GM23338 (cell line): ENCODE results near the gene RET. TPM values are rescaled to one million over a fixed set of nuclear protein-coding genes. Genes with fewer than 3 reads are reported as not detected.

Experiments used
- ATAC-seq: fragments of 200-7000 bp; cut with Tn5 transposase; 3 replicates; pipeline ENCODE4 v1.9.1; 2020
- DNase-seq: peaks from one replicate; pipeline ENCODE4 v3.0.0-alpha.2; 2015; ENCODE audit warnings: low spot score
- H2AFZ ChIP-seq: fragments of 200-600 bp; sonication (generic); 2 replicates; pipeline ENCODE4 v1.8.0; 2016; ENCODE audit warnings: antibody characterized with exemption, mild to moderate bottlenecking, moderate library complexity
- H3F3A ChIP-seq: fragments of 200-600 bp; sonication (generic); replicated peaks from 2 replicates; pipeline ENCODE4 v1.8.0; 2017; ENCODE audit warnings: antibody characterized with exemption, mixed run types, low read depth
- H3K27ac ChIP-seq: fragments of 200-600 bp; sonication (generic); 2 replicates; pipeline ENCODE4 v1.6.1; 2016; ENCODE audit warnings: low read depth
- H3K27me3 ChIP-seq: fragments of 200-600 bp; sonication (generic); 2 replicates; pipeline ENCODE4 v1.8.0; 2016; ENCODE audit warnings: mild to moderate bottlenecking, mixed run types, moderate library complexity; ENCODE audit not compliant: insufficient read depth
- H3K36me3 ChIP-seq: fragments of 200-600 bp; sonication (generic); 2 replicates; pipeline ENCODE4 v1.8.0; 2016; ENCODE audit warnings: mild to moderate bottlenecking; ENCODE audit not compliant: insufficient read depth
- H3K4me1 ChIP-seq: fragments of 200-600 bp; sonication (generic); 2 replicates; pipeline ENCODE4 v1.8.0; 2016; ENCODE audit warnings: mild to moderate bottlenecking, moderate library complexity; ENCODE audit not compliant: insufficient read depth
- H3K4me2 ChIP-seq: fragments of 200-600 bp; sonication (generic); 2 replicates; pipeline ENCODE4 v1.7.1; 2017; ENCODE audit warnings: mixed run types
- H3K4me3 ChIP-seq: fragments of 200-600 bp; sonication (generic); 2 replicates; pipeline ENCODE4 v1.6.1; 2016; ENCODE audit warnings: mixed run types
- H3K79me2 ChIP-seq: fragments of 200-600 bp; sonication (generic); replicated peaks from 2 replicates; pipeline ENCODE4 v1.8.0; 2017; ENCODE audit warnings: mild to moderate bottlenecking; ENCODE audit not compliant: insufficient read depth
- H3K9me2 ChIP-seq: fragments of 200-600 bp; sonication (generic); 2 replicates; pipeline ENCODE4 v1.8.0; 2017; ENCODE audit not compliant: insufficient read depth
- H4K20me1 ChIP-seq: fragments of 200-600 bp; sonication (generic); replicated peaks from 2 replicates; pipeline ENCODE4 v1.8.0; 2017; ENCODE audit warnings: mild to moderate bottlenecking; ENCODE audit not compliant: insufficient read depth
- H3K27ac Mint-ChIP-seq: 2 replicates; pipeline ENCODE4 v1.8.0; 2020; ENCODE audit warnings: inconsistent platforms, mild to moderate bottlenecking, moderate library complexity, mixed read lengths
- H3K27me3 Mint-ChIP-seq: 3 replicates; pipeline ENCODE4 v1.8.0; 2022; ENCODE audit warnings: low read depth, mild to moderate bottlenecking, moderate library complexity, mixed read lengths, inconsistent platforms; ENCODE audit not compliant: insufficient read depth, poor library complexity
- H3K36me3 Mint-ChIP-seq: 3 replicates; pipeline ENCODE4 v1.8.0; 2021; ENCODE audit warnings: low read depth, mild to moderate bottlenecking, inconsistent platforms, moderate library complexity, mixed read lengths
- H3K4me1 Mint-ChIP-seq: 3 replicates; pipeline ENCODE4 v1.8.0; 2020; ENCODE audit warnings: mild to moderate bottlenecking, inconsistent platforms, mixed read lengths
- H3K4me3 Mint-ChIP-seq: 3 replicates; pipeline ENCODE4 v1.8.0; 2021; ENCODE audit warnings: moderate library complexity, mild to moderate bottlenecking, inconsistent platforms, mixed read lengths
- H3K9me3 Mint-ChIP-seq: 3 replicates; pipeline ENCODE4 v1.8.0; 2020; ENCODE audit warnings: moderate library complexity, mild to moderate bottlenecking, inconsistent platforms, mixed read lengths
- CREB1 ChIP-seq: fragments of 250-450 bp; sonication (Bioruptor Pico); IDR thresholded peaks from 2 replicates; pipeline ENCODE4 v1.5.0; 2020; ENCODE audit warnings: low read depth, mild to moderate bottlenecking, moderate library complexity
- EZH2 ChIP-seq: fragments of 200-600 bp; sonication (generic); IDR thresholded peaks from one replicate; pipeline ENCODE4 v1.8.0; 2017; ENCODE audit warnings: antibody characterized with exemption, mild to moderate bottlenecking, low read depth; ENCODE audit not compliant: unreplicated experiment
- EZH2phosphoT487 ChIP-seq: fragments of 200-600 bp; sonication (generic); IDR thresholded peaks from one replicate; pipeline ENCODE4 v1.8.1; 2018; ENCODE audit warnings: antibody characterized with exemption; ENCODE audit not compliant: unreplicated experiment
- JUNB ChIP-seq: IDR thresholded peaks from one replicate; pipeline ENCODE4 v1.6.1; 2016; ENCODE audit warnings: antibody characterized with exemption; ENCODE audit not compliant: unreplicated experiment
- NANOG ChIP-seq: IDR thresholded peaks from 2 replicates; pipeline ENCODE4 v1.6.1; 2016; ENCODE audit warnings: antibody characterized with exemption, borderline replicate concordance
- POLR2AphosphoS5 ChIP-seq: IDR thresholded peaks from 2 replicates; pipeline ENCODE4 v1.6.1; 2016; ENCODE audit warnings: antibody characterized with exemption, low read depth
- STAT1 ChIP-seq: IDR thresholded peaks from one replicate; pipeline ENCODE4 v1.6.1; 2016; ENCODE audit warnings: antibody characterized with exemption; ENCODE audit not compliant: unreplicated experiment
- ZNF114 ChIP-seq: fragments of 250-450 bp; sonication (Bioruptor Pico); IDR thresholded peaks from 2 replicates; pipeline ENCODE4 v1.5.0; 2020; ENCODE audit warnings: mild to moderate bottlenecking, moderate library complexity
- ZNF331 ChIP-seq: fragments of 250-450 bp; sonication (Bioruptor Pico); IDR thresholded peaks from 2 replicates; pipeline ENCODE4 v1.5.0; 2020; ENCODE audit warnings: low read depth, mild to moderate bottlenecking, moderate library complexity
- polyA plus RNA-seq: library from polyadenylated mRNA; unstranded; fragments of >200 nt; fragmentation: Nextera tagmentation; extraction: Ambion mirVana; gene quantifications from 2 replicates; pipeline ENCODE4 v1.2.1, GENCODE V29; 2016
- total RNA-seq: library from RNA; depleted of rRNA; stranded (reverse); fragments of >200 nt; shearing (Covaris generic); gene quantifications from 2 replicates; pipeline ENCODE4 v1.2.3, GENCODE V29; 2014
- TF ChIP-seq, protein P1 (sequence below): fragments of 250-450 bp; sonication (Bioruptor Pico); IDR thresholded peaks from 2 replicates; pipeline ENCODE4 v1.5.0; 2020; ENCODE audit warnings: mild to moderate bottlenecking, moderate library complexity
- TF ChIP-seq, protein P2 (sequence below): IDR thresholded peaks from one replicate; pipeline ENCODE4 v1.6.1; 2018; ENCODE audit warnings: antibody characterized with exemption; ENCODE audit not compliant: unreplicated experiment
- TF ChIP-seq, protein P3 (sequence below), 2 experiments: fragments of 200-600 bp in 1 of 2; sonication (generic) in 1 of 2; conservative IDR thresholded peaks; 2 replicates each; pipeline versions ENCODE4 v1.5.1 to v1.6.1; 2016 to 2017; ENCODE audit warnings: antibody characterized with exemption in 2 of 2, low read depth in 2 of 2, mild to moderate bottlenecking in 2 of 2, moderate library complexity in 1 of 2
- TF ChIP-seq, protein P4 (sequence below): IDR thresholded peaks from 2 replicates; pipeline ENCODE4 v1.6.1; 2016; ENCODE audit warnings: antibody characterized with exemption

Gene RET
- total and polyA plus RNA-seq, 2 experiments from 2014 or later, result 5.5 to 9.8 TPM

DNA sequence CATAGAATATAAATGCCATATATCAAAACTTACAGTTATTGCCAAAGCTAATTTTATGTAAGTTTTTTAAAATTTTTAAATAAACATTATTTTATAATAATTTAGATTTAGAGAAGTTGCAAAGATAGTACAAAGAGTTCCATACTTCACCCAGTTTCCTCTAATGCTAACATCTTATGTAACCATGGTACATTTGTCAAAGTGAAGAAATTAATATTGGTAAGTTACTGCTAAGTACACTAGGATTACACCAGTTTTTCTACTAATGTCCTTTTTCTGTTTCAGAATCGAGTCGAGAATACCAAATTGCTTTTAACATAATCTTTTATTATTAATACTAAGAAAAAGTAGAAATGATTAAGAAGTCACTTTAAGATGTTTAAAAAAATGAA is 90.6 kb downstream of the RET start:
- Histone ChIP-seq H3K27ac (no peak overlapping the region), H4K20me1 (no peaks in the 10 kb centered on the region), H3K79me2 (no peaks in the 10 kb centered on the region), H3K36me3 (no peaks in the 10 kb centered on the region), H3K9me2 (no peaks in the 10 kb centered on the region), H3K4me3 (no peak overlapping the region), H3F3A (no peaks in the 10 kb centered on the region), H3K27me3 (no peaks in the 10 kb centered on the region), H3K4me2 (no peak overlapping the region), H2AFZ (no peak overlapping the region), H3K4me1 (no peaks in the 10 kb centered on the region)
- ATAC-seq (no peak), DNase-seq (no peak)
- no peaks in the 10 kb centered on the region for H3K9me3 Mint-ChIP-seq
- H3K36me3 Mint-ChIP-seq, result no peaks in the 10 kb centered on the region
- no peak overlapping the region for H3K27ac Mint-ChIP-seq
- TF ChIP-seq ZNF114 (CRISPR knock-in tag), result no peak
- TF ChIP-seq JUNB, result no peak
- TF ChIP-seq EZH2phosphoT487, result no peak
- TF ChIP-seq, protein P1, sequence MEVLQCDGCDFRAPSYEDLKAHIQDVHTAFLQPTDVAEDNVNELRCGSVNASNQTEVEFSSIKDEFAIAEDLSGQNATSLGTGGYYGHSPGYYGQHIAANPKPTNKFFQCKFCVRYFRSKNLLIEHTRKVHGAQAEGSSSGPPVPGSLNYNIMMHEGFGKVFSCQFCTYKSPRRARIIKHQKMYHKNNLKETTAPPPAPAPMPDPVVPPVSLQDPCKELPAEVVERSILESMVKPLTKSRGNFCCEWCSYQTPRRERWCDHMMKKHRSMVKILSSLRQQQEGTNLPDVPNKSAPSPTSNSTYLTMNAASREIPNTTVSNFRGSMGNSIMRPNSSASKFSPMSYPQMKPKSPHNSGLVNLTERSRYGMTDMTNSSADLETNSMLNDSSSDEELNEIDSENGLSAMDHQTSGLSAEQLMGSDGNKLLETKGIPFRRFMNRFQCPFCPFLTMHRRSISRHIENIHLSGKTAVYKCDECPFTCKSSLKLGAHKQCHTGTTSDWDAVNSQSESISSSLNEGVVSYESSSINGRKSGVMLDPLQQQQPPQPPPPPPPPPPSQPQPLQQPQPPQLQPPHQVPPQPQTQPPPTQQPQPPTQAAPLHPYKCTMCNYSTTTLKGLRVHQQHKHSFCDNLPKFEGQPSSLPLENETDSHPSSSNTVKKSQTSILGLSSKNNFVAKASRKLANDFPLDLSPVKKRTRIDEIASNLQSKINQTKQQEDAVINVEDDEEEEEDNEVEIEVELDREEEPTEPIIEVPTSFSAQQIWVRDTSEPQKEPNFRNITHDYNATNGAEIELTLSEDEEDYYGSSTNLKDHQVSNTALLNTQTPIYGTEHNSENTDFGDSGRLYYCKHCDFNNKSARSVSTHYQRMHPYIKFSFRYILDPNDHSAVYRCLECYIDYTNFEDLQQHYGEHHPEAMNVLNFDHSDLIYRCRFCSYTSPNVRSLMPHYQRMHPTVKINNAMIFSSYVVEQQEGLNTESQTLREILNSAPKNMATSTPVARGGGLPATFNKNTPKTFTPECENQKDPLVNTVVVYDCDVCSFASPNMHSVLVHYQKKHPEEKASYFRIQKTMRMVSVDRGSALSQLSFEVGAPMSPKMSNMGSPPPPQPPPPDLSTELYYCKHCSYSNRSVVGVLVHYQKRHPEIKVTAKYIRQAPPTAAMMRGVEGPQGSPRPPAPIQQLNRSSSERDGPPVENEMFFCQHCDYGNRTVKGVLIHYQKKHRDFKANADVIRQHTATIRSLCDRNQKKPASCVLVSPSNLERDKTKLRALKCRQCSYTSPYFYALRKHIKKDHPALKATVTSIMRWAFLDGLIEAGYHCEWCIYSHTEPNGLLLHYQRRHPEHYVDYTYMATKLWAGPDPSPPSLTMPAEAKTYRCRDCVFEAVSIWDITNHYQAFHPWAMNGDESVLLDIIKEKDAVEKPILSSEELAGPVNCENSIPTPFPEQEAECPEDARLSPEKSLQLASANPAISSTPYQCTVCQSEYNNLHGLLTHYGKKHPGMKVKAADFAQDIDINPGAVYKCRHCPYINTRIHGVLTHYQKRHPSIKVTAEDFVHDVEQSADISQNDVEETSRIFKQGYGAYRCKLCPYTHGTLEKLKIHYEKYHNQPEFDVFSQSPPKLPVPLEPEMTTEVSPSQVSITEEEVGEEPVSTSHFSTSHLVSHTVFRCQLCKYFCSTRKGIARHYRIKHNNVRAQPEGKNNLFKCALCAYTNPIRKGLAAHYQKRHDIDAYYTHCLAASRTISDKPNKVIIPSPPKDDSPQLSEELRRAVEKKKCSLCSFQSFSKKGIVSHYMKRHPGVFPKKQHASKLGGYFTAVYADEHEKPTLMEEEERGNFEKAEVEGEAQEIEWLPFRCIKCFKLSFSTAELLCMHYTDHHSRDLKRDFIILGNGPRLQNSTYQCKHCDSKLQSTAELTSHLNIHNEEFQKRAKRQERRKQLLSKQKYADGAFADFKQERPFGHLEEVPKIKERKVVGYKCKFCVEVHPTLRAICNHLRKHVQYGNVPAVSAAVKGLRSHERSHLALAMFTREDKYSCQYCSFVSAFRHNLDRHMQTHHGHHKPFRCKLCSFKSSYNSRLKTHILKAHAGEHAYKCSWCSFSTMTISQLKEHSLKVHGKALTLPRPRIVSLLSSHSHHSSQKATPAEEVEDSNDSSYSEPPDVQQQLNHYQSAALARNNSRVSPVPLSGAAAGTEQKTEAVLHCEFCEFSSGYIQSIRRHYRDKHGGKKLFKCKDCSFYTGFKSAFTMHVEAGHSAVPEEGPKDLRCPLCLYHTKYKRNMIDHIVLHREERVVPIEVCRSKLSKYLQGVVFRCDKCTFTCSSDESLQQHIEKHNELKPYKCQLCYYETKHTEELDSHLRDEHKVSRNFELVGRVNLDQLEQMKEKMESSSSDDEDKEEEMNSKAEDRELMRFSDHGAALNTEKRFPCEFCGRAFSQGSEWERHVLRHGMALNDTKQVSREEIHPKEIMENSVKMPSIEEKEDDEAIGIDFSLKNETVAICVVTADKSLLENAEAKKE (CRISPR knock-in tag), result no peak
- TF ChIP-seq EZH2, result no peak
- TF ChIP-seq, protein P2, sequence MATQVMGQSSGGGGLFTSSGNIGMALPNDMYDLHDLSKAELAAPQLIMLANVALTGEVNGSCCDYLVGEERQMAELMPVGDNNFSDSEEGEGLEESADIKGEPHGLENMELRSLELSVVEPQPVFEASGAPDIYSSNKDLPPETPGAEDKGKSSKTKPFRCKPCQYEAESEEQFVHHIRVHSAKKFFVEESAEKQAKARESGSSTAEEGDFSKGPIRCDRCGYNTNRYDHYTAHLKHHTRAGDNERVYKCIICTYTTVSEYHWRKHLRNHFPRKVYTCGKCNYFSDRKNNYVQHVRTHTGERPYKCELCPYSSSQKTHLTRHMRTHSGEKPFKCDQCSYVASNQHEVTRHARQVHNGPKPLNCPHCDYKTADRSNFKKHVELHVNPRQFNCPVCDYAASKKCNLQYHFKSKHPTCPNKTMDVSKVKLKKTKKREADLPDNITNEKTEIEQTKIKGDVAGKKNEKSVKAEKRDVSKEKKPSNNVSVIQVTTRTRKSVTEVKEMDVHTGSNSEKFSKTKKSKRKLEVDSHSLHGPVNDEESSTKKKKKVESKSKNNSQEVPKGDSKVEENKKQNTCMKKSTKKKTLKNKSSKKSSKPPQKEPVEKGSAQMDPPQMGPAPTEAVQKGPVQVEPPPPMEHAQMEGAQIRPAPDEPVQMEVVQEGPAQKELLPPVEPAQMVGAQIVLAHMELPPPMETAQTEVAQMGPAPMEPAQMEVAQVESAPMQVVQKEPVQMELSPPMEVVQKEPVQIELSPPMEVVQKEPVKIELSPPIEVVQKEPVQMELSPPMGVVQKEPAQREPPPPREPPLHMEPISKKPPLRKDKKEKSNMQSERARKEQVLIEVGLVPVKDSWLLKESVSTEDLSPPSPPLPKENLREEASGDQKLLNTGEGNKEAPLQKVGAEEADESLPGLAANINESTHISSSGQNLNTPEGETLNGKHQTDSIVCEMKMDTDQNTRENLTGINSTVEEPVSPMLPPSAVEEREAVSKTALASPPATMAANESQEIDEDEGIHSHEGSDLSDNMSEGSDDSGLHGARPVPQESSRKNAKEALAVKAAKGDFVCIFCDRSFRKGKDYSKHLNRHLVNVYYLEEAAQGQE, result no peak
- TF ChIP-seq, protein P3, sequence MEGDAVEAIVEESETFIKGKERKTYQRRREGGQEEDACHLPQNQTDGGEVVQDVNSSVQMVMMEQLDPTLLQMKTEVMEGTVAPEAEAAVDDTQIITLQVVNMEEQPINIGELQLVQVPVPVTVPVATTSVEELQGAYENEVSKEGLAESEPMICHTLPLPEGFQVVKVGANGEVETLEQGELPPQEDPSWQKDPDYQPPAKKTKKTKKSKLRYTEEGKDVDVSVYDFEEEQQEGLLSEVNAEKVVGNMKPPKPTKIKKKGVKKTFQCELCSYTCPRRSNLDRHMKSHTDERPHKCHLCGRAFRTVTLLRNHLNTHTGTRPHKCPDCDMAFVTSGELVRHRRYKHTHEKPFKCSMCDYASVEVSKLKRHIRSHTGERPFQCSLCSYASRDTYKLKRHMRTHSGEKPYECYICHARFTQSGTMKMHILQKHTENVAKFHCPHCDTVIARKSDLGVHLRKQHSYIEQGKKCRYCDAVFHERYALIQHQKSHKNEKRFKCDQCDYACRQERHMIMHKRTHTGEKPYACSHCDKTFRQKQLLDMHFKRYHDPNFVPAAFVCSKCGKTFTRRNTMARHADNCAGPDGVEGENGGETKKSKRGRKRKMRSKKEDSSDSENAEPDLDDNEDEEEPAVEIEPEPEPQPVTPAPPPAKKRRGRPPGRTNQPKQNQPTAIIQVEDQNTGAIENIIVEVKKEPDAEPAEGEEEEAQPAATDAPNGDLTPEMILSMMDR (conservative IDR thresholded peaks at IDR 0.05; ENCODE audit: low read depth in 2 of 2), result no peak
- no peak for TF ChIP-seq STAT1
- TF ChIP-seq, protein P4, sequence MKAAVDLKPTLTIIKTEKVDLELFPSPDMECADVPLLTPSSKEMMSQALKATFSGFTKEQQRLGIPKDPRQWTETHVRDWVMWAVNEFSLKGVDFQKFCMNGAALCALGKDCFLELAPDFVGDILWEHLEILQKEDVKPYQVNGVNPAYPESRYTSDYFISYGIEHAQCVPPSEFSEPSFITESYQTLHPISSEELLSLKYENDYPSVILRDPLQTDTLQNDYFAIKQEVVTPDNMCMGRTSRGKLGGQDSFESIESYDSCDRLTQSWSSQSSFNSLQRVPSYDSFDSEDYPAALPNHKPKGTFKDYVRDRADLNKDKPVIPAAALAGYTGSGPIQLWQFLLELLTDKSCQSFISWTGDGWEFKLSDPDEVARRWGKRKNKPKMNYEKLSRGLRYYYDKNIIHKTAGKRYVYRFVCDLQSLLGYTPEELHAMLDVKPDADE, result no peak
- TF ChIP-seq POLR2AphosphoS5, result no peak
- no peak for TF ChIP-seq NANOG
- TF ChIP-seq ZNF331 (CRISPR knock-in tag), result no peak
- TF ChIP-seq CREB1 (CRISPR knock-in tag), result no peak
- H3K27me3 Mint-ChIP-seq, result no peaks in the 10 kb centered on the region
- no peak overlapping the region for H3K4me3 Mint-ChIP-seq
- H3K4me1 Mint-ChIP-seq, result peaks cover 14% of the 10 kb centered on the region
